GM19395 (cell line): ENCODE measurements around the gene PLXNA2.

ENCODE experiments used
- ATAC-seq: cut with Tn5 transposase; IDR thresholded peaks from one replicate; pipeline ENCODE4 v1.9.1; 2021; ENCODE audit warnings: mild to moderate bottlenecking, moderate library complexity; ENCODE audit not compliant: unreplicated experiment

Gene PLXNA2

GRCh38 chr1:208052926-208053407, 191.2 kb downstream of the PLXNA2 start:
- ATAC-seq, result no peak

- no peak for ATAC-seq
These were observed 192.0 kb downstream of the PLXNA2 start for GRCh38 chr1:208052135-208052534.

- no peak for ATAC-seq
These were observed 192.5 kb downstream of the PLXNA2 start for GRCh38 chr1:208051651-208052050.

GRCh38 chr1:208048904-208049303, 195.3 kb downstream of the PLXNA2 start:
- ATAC-seq, result no peak

GRCh38 chr1:208047975-208048374, 196.2 kb downstream of the PLXNA2 start:
- ATAC-seq, result no peak

- ATAC-seq, result no peak
These were observed 196.7 kb downstream of the PLXNA2 start for GRCh38 chr1:208047476-208047934.

- no peak for ATAC-seq
These were observed 198.5 kb downstream of the PLXNA2 start for GRCh38 chr1:208045463-208046260.

- ATAC-seq, result no peak
These were observed 199.4 kb downstream of the PLXNA2 start for GRCh38 chr1:208044589-208045462.

- ATAC-seq, result no peak
These were observed 200.4 kb downstream of the PLXNA2 start for GRCh38 chr1:208043691-208044181.

GRCh38 chr1:208042868-208043267, 201.3 kb downstream of the PLXNA2 start:
- no peak for ATAC-seq

- ATAC-seq, result no peak
These were observed 202.1 kb downstream of the PLXNA2 start for GRCh38 chr1:208042041-208042615.

- no peak for ATAC-seq
These were observed 202.7 kb downstream of the PLXNA2 start for GRCh38 chr1:208041505-208041904.

- ATAC-seq, result no peak
These were observed 203.3 kb downstream of the PLXNA2 start for GRCh38 chr1:208040821-208041297.

GRCh38 chr1:208039536-208040332, 204.4 kb downstream of the PLXNA2 start:
- ATAC-seq, result no peak

GRCh38 chr1:208038303-208038702, 205.9 kb downstream of the PLXNA2 start:
- no peak for ATAC-seq

GRCh38 chr1:208036918-208037766, 207.0 kb downstream of the PLXNA2 start:
- ATAC-seq, result no peak

- no peak for ATAC-seq
These were observed 207.9 kb downstream of the PLXNA2 start for GRCh38 chr1:208036106-208036808.

- ATAC-seq, result no peak
These were observed 210.0 kb downstream of the PLXNA2 start for GRCh38 chr1:208034135-208034534.

- ATAC-seq, result no peak
These were observed 210.9 kb downstream of the PLXNA2 start for GRCh38 chr1:208033236-208033635.
